GM23248 (cell line): ENCODE measurements around the gene TMUB1. TPM values are rescaled to one million over a fixed set of nuclear protein-coding genes. Genes with fewer than 3 reads are reported as not detected.

Source experiments
- DNase-seq: peaks from one replicate; pipeline ENCODE4 v3.0.0-alpha.2; 2015
- H2AFZ ChIP-seq: fragments of 200-600 bp; sonication (generic); 2 replicates; pipeline ENCODE4 v1.6.1; 2016; ENCODE audit warnings: antibody characterized with exemption
- H3F3A ChIP-seq: fragments of 200-600 bp; sonication (generic); 2 replicates; pipeline ENCODE4 v1.6.1; 2016; ENCODE audit warnings: mild to moderate bottlenecking, antibody characterized with exemption, mixed run types; ENCODE audit not compliant: insufficient read depth
- H3K27ac ChIP-seq: fragments of 200-600 bp; sonication (generic); 2 replicates; pipeline ENCODE4 v1.5.1; 2016; ENCODE audit warnings: mild to moderate bottlenecking
- H3K27me3 ChIP-seq: fragments of 200-600 bp; sonication (generic); replicated peaks from 2 replicates; pipeline ENCODE4 v1.6.1; 2016; ENCODE audit warnings: mild to moderate bottlenecking; ENCODE audit not compliant: insufficient read depth
- H3K36me3 ChIP-seq: fragments of 200-600 bp; sonication (generic); 2 replicates; pipeline ENCODE4 v1.6.1; 2016; ENCODE audit warnings: low read depth, mild to moderate bottlenecking
- H3K4me1 ChIP-seq: fragments of 200-600 bp; sonication (generic); 2 replicates; pipeline ENCODE4 v1.6.1; 2016; ENCODE audit warnings: mild to moderate bottlenecking; ENCODE audit not compliant: insufficient read depth
- H3K4me2 ChIP-seq: fragments of 200-600 bp; sonication (generic); one replicate; pipeline ENCODE4 v1.6.1; 2016; ENCODE audit warnings: mild to moderate bottlenecking; ENCODE audit not compliant: unreplicated experiment
- H3K4me3 ChIP-seq: fragments of 200-600 bp; sonication (generic); 2 replicates; pipeline ENCODE4 v1.5.1; 2016; ENCODE audit warnings: mild to moderate bottlenecking
- H3K79me2 ChIP-seq: fragments of 200-600 bp; sonication (generic); 2 replicates; pipeline ENCODE4 v1.6.1; 2016; ENCODE audit warnings: mild to moderate bottlenecking; ENCODE audit not compliant: insufficient read depth
- H3K9ac ChIP-seq: fragments of 200-600 bp; sonication (generic); 2 replicates; pipeline ENCODE4 v1.6.1; 2016; ENCODE audit warnings: mild to moderate bottlenecking
- H3K9me2 ChIP-seq: fragments of 200-600 bp; sonication (generic); 2 replicates; pipeline ENCODE4 v1.6.1; 2016; ENCODE audit warnings: mixed run types, mild to moderate bottlenecking, moderate library complexity; ENCODE audit not compliant: insufficient read depth
- H3K9me3 ChIP-seq: fragments of 200-600 bp; sonication (generic); one replicate; pipeline ENCODE4 v1.6.1; 2017; ENCODE audit warnings: low read depth
- H4K20me1 ChIP-seq: fragments of 200-600 bp; sonication (generic); 2 replicates; pipeline ENCODE4 v1.6.0; 2016; ENCODE audit not compliant: insufficient read depth
- EZH2 ChIP-seq: fragments of 200-600 bp; sonication (generic); IDR thresholded peaks from 2 replicates; pipeline ENCODE4 v1.6.1; 2018; ENCODE audit warnings: antibody characterized with exemption, mild to moderate bottlenecking; ENCODE audit not compliant: insufficient read depth, poor library complexity, severe bottlenecking
- EZH2phosphoT487 ChIP-seq: fragments of 200-600 bp; sonication (generic); IDR thresholded peaks from 2 replicates; pipeline ENCODE4 v1.6.1; 2018; ENCODE audit warnings: antibody characterized with exemption, moderate library complexity, mild to moderate bottlenecking, low read depth; ENCODE audit not compliant: insufficient read depth
- WGBS, 2 experiments: methylation state at CpG; one replicate each; pipeline ENCODE4 v1.1.6; 2015 to 2017; ENCODE audit warnings: low lambda C conversion rate in 2 of 2, low coverage in 1 of 2; ENCODE audit errors: missing lambda C conversion rate in 2 of 2; 5-methylcytosine and 5-hydroxymethylcytosine counted together
- in situ Hi-C: fragments of 300-500 bp; cut with MboI; formaldehyde crosslinking; loops from 2 replicates; pipeline ENCODE4 v1.15.0; 2020
- polyA plus RNA-seq: library from polyadenylated mRNA; unstranded; fragments of >200 nt; fragmentation: Nextera tagmentation; extraction: Ambion mirVana; gene quantifications from 2 replicates; pipeline ENCODE4 v1.2.1, GENCODE V29; 2016
- total RNA-seq: library from RNA; depleted of rRNA; stranded (reverse); fragments of >200 nt; shearing (Covaris generic); gene quantifications from 2 replicates; pipeline ENCODE4 v1.2.3, GENCODE V29; 2014

Gene TMUB1
- total and polyA plus RNA-seq, 2 experiments from 2014 or later: 19.9 to 33.6 TPM

- 80 to 82% methylated on average over 12 of the region's 12 CpGs for WGBS, 2 experiments
- no peak for DNase-seq
- peaks cover 6% of the 10 kb centered on the region for H3K4me1 ChIP-seq
- H3K4me2 ChIP-seq: no peak overlapping the region
- no peaks in the 10 kb centered on the region; the same call in 1 of the 2 replicates for H4K20me1 ChIP-seq
- H3K27me3 ChIP-seq: no peaks in the 10 kb centered on the region
- no peak overlapping the region for H2AFZ ChIP-seq
- TF ChIP-seq EZH2 (no peak), EZH2phosphoT487 (no peak)
- H3K79me2 ChIP-seq: peaks cover 24% of the 10 kb centered on the region
- in situ Hi-C loops: no loop called here
- no peaks in the 10 kb centered on the region for H3K9me3 ChIP-seq
- no peak overlapping the region for H3K27ac ChIP-seq
- peaks cover 8% of the 10 kb centered on the region; the same call in 1 of the 2 replicates for H3K36me3 ChIP-seq
- H3K9me2 ChIP-seq: no peaks in the 10 kb centered on the region
- H3K9ac ChIP-seq: no peak overlapping the region
- no peaks in the 10 kb centered on the region for H3F3A ChIP-seq
- no peak overlapping the region for H3K4me3 ChIP-seq
Measured at GRCh38 chr7:151068069-151068773, 15.1 kb downstream of the TMUB1 start.

- Histone ChIP-seq H3K4me1 (peaks cover 19% of the 10 kb centered on the region), H3K79me2 (peaks cover 31% of the 10 kb centered on the region), H3K27ac (no peak overlapping the region), H3K4me3 (no peak overlapping the region), H3K9ac (no peak overlapping the region), H3K9me2 (no peaks in the 10 kb centered on the region), H2AFZ (no peak overlapping the region), H3K27me3 (no peaks in the 10 kb centered on the region), H3K9me3 (no peaks in the 10 kb centered on the region), H3K4me2 (no peak overlapping the region), H3K36me3 (peaks cover 8% of the 10 kb centered on the region; the same call in 1 of the 2 replicates), H3F3A (no peaks in the 10 kb centered on the region; the same call in 1 of the 2 replicates), H4K20me1 (no peaks in the 10 kb centered on the region; the same call in 1 of the 2 replicates)
- in situ Hi-C loops: no loop called here
- TF ChIP-seq EZH2 (no peak), EZH2phosphoT487 (no peak)
- no peak for DNase-seq
- WGBS, 2 experiments: 91 to 93% methylated on average over 26 to 37 of the region's 39 CpGs
Measured at GRCh38 chr7:151066273-151066974, 16.9 kb downstream of the TMUB1 start.

DNA sequence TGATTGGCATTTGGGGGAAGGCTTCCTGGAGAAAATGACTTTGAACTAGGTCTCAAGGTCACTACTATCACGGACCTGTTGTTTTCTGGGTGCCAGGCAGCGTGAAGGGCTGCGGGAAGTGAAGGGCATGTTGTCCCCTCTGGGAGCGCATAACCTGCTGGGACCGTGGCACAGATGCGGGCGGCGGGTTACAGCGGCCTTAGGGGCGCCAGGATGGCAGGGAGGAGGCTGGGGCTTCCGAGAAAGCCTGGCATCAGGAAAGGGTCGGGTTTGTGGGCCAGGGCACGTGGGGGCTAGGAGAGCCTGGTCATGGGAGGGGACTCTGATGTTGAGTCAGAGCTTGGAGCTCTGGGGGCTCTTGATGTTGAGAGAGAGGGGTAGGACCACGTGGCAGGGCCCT, 17.8 kb downstream of the TMUB1 start:
- Histone ChIP-seq H3K36me3 (peaks cover 8% of the 10 kb centered on the region; the same call in 1 of the 2 replicates), H3K9ac (no peak overlapping the region), H3K79me2 (peaks cover 40% of the 10 kb centered on the region), H3K27ac (no peak overlapping the region), H3K9me2 (no peaks in the 10 kb centered on the region), H4K20me1 (no peaks in the 10 kb centered on the region; the same call in 1 of the 2 replicates), H2AFZ (no peak overlapping the region), H3K9me3 (no peaks in the 10 kb centered on the region), H3F3A (no peaks in the 10 kb centered on the region; the same call in 1 of the 2 replicates), H3K4me3 (no peak overlapping the region), H3K4me1 (peaks cover 28% of the 10 kb centered on the region), H3K4me2 (no peak overlapping the region), H3K27me3 (no peaks in the 10 kb centered on the region)
- in situ Hi-C loops: no loop called here
- no peak for TF ChIP-seq EZH2phosphoT487
- no peak for TF ChIP-seq EZH2
- 94 to 96% methylated on average over 14 of the region's 14 CpGs for WGBS, 2 experiments
- no peak for DNase-seq

DNA sequence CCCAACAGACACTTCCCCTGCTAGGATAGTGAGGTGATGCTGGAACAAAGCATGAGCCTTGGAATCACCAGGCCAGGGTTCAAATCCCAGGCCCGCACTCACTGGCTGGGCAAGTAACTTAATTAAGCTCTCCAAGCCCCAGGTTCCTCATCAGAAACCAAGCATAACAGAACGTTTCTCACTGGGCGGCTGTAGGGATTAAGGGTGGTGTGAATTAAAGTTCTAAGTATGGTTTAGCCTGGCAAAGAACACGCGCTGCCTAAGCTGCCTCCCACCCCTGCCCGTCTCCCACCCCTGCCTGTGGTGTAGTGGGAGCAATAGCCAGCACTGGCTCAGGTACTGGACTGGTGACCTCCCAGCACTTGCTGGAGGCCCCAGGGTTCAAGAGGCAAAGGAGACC, 18.3 kb downstream of the TMUB1 start:
- TF ChIP-seq EZH2phosphoT487: no peak
- TF ChIP-seq EZH2: no peak
- Histone ChIP-seq H2AFZ (no peak overlapping the region), H3K9me3 (no peaks in the 10 kb centered on the region), H3K4me1 (peaks cover 28% of the 10 kb centered on the region), H3K27me3 (no peaks in the 10 kb centered on the region), H3K9ac (no peak overlapping the region), H3K27ac (no peak overlapping the region), H3F3A (no peaks in the 10 kb centered on the region; the same call in 1 of the 2 replicates), H3K36me3 (peaks cover 8% of the 10 kb centered on the region; the same call in 1 of the 2 replicates), H3K4me2 (no peak overlapping the region), H3K9me2 (no peaks in the 10 kb centered on the region), H3K4me3 (no peak overlapping the region), H4K20me1 (no peaks in the 10 kb centered on the region; the same call in 1 of the 2 replicates), H3K79me2 (peaks cover 46% of the 10 kb centered on the region)
- WGBS, 2 experiments: 81 to 86% methylated on average over 6 of the region's 6 CpGs
- in situ Hi-C loops: no loop called here
- no peak for DNase-seq
